ENCODE measurements around the gene SENP5. TPM values are rescaled to one million over a fixed set of nuclear protein-coding genes. Genes with fewer than 3 reads are reported as not detected.

SENP5 gene
- total RNA-seq, 1 donor from 2014 or later = 29.7 TPM

DNA sequence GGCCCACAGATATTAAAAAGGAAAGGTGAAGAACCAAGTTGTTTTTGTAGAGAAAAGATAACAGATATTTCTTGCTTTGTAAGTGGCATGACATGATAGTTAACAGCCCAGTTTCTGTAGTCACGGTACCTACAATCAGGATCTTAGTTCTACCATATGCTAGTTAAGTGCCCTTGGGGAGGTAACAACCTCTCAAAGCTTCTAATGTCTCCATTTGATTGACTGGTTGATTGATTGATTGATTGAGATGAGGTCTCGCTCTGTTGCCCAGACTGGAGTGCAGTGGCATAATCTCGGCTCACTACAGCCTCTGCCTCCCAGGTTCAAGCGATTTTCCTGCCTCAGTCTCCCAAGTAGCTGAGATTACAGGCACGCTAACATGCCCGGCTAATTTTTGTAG, 28.5 kb downstream of the SENP5 start:
- ATAC-seq (no peak), DNase-seq (no peak)
- no peaks in the 10 kb centered on the region for H3K27me3 ChIP-seq (ENCODE audit: low read depth)
- peaks cover 27% of the 10 kb centered on the region for H3K36me3 ChIP-seq
- TF ChIP-seq, protein P1, sequence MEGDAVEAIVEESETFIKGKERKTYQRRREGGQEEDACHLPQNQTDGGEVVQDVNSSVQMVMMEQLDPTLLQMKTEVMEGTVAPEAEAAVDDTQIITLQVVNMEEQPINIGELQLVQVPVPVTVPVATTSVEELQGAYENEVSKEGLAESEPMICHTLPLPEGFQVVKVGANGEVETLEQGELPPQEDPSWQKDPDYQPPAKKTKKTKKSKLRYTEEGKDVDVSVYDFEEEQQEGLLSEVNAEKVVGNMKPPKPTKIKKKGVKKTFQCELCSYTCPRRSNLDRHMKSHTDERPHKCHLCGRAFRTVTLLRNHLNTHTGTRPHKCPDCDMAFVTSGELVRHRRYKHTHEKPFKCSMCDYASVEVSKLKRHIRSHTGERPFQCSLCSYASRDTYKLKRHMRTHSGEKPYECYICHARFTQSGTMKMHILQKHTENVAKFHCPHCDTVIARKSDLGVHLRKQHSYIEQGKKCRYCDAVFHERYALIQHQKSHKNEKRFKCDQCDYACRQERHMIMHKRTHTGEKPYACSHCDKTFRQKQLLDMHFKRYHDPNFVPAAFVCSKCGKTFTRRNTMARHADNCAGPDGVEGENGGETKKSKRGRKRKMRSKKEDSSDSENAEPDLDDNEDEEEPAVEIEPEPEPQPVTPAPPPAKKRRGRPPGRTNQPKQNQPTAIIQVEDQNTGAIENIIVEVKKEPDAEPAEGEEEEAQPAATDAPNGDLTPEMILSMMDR (IDR thresholded peaks at IDR 0.05) = no peak
- no peak overlapping the region for H3K27ac ChIP-seq
- H3K9me3 ChIP-seq = no peaks in the 10 kb centered on the region
- H3K4me3 ChIP-seq = no peak overlapping the region
- H3K4me1 ChIP-seq = no peaks in the 10 kb centered on the region
- intact Hi-C loops (cut with DNase I) = no loop called here

DNA sequence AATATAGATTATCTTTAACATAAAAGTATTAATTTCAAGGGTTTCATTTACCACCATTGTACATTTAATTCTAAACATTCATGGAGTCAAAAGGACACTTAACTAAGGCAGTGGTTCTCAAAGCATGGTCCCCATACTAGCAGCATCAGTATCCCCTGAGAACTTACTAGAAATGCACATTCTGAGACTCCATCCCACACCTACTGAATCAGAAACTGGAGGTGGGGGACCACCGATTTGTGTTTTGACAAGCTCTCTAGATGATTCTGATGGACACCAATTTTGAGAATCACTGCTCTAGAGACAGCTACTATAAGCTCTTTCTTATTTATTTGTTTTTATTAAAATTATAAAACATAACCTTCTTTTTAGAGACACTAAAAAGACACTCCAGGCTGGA, 34.0 kb downstream of the SENP5 start:
- Histone ChIP-seq H3K27ac (no peak overlapping the region), H3K27me3 (ENCODE audit: low read depth) (no peaks in the 10 kb centered on the region), H3K36me3 (peaks cover 74% of the 10 kb centered on the region), H3K9me3 (no peaks in the 10 kb centered on the region), H3K4me3 (no peak overlapping the region), H3K4me1 (no peaks in the 10 kb centered on the region)
- DNase-seq (no peak), ATAC-seq (no peak)
- intact Hi-C loops (cut with DNase I) = no loop called here
- TF ChIP-seq, protein P1 (IDR thresholded peaks at IDR 0.05) = no peak

DNA sequence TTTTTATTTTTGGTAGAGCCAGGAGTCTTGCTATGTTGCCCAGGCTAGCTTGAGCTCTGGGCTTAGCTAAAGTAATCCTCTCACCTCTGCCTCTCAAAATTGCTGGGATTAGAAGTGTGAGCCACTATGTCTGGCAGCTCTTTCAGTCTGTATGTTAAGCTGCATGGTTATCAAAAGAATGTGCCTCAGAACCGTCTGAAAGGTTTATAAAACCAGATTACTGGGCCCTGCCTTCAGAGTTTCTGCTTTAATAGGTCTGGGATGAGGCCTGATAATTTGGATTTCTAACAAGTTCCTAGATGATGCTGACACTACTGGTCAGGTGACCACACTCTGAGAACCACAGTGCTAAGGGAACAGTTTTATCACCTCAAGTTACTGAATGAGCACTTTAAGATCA, 34.6 kb downstream of the SENP5 start:
- TF ChIP-seq, protein P1 (IDR thresholded peaks at IDR 0.05) = no peak
- intact Hi-C loops (cut with DNase I) = no loop called here
- Histone ChIP-seq H3K4me3 (no peak overlapping the region), H3K36me3 (peaks cover 78% of the 10 kb centered on the region), H3K9me3 (no peaks in the 10 kb centered on the region), H3K4me1 (no peaks in the 10 kb centered on the region), H3K27me3 (ENCODE audit: low read depth) (no peaks in the 10 kb centered on the region), H3K27ac (no peak overlapping the region)
- ATAC-seq (no peak), DNase-seq (no peak)

DNA sequence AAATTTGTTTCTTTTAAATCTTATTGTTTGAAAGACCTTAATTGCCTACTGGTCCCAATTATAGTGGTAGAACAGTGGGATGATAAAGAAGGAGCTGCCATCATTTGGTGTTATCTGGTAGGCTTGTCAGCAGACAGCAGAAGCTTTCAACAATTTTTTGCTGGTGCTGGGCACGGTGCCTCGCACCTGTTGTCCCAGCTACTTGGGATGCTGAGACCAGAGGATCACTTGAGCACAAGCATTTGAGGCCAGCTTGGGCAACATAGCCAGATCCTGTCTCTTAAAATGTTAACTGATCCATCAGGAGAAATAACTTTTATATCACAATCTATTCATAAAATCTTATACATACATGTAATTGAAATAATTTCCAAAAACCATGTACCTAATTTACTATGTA, 36.0 kb downstream of the SENP5 start:
- H3K4me3 ChIP-seq = no peak overlapping the region
- ATAC-seq = no peak
- H3K9me3 ChIP-seq = no peaks in the 10 kb centered on the region
- H3K27me3 ChIP-seq (ENCODE audit: low read depth) = no peaks in the 10 kb centered on the region
- H3K27ac ChIP-seq = no peak overlapping the region
- TF ChIP-seq, protein P1 (IDR thresholded peaks at IDR 0.05) = no peak
- intact Hi-C loops (cut with DNase I) = no loop called here
- H3K4me1 ChIP-seq = no peaks in the 10 kb centered on the region
- peaks cover 86% of the 10 kb centered on the region for H3K36me3 ChIP-seq
- DNase-seq = no peak

DNA sequence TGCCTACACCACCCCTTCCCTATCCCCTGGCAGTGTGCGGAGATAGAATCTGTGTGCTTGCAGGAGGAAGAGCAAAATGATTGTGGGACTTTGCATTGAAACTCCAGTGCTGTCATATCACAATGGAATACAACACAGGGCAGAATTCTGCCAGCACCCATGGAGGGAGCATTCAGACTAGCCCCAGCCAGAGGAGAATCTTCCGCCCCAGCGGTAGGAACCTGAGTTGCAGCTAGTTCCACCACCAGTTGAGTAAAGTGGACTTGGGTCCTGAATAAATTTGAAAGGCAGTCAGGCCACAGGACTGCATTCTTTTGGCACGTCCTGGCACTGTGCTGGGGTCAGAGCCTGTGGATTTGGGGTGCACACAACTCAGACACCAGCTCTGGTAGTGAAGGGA, 47.1 kb downstream of the SENP5 start:
- Histone ChIP-seq H3K27ac (no peak overlapping the region), H3K36me3 (peaks cover 18% of the 10 kb centered on the region), H3K9me3 (no peaks in the 10 kb centered on the region), H3K27me3 (ENCODE audit: low read depth) (no peaks in the 10 kb centered on the region), H3K4me3 (no peak overlapping the region), H3K4me1 (no peaks in the 10 kb centered on the region)
- ATAC-seq (no peak), DNase-seq (no peak)
- TF ChIP-seq, protein P1 (IDR thresholded peaks at IDR 0.05) = no peak
- intact Hi-C loops (cut with DNase I) = no loop called here

DNA sequence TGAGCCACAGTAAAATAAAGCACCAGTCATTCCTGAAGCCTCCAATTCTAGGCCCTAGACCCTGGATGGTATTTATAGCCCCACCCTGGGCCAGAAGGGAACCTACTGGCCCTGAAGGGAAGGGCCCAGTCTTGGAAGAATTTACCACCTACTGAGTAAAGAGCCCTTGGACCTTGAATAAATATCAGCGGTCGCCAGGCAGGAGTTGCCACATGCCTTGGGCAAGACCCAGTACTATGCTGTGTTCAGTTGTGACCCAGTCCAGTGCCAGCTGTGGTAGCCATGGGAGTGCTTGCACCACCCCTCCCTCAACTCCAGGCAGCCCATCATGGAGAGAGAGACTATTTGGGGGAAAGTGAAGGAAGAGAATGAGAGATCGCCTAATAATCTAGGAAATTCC, 47.7 kb downstream of the SENP5 start:
- Histone ChIP-seq H3K4me3 (no peak overlapping the region), H3K27me3 (ENCODE audit: low read depth) (no peaks in the 10 kb centered on the region), H3K4me1 (no peaks in the 10 kb centered on the region), H3K36me3 (peaks cover 18% of the 10 kb centered on the region), H3K9me3 (no peaks in the 10 kb centered on the region), H3K27ac (no peak overlapping the region)
- ATAC-seq (peak in 1 of 2 donors; percentile 75), DNase-seq (no peak)
- TF ChIP-seq, protein P1 (IDR thresholded peaks at IDR 0.05) = no peak
- intact Hi-C loops (cut with DNase I) = no loop called here

Data from lower lobe of right lung (tissue), 2 donors.